Cardiac muscle cell (in vitro differentiated cells and primary cell): ENCODE measurements around the gene TRAF5. TPM values are rescaled to one million over a fixed set of nuclear protein-coding genes. Genes with fewer than 3 reads are reported as not detected.

ENCODE experiments used
- DNase-seq, 2 donors: peaks; one replicate each; pipeline versions ENCODE4 v3.0.0 to v3.0.0-alpha.2; 2010 to 2017; ENCODE audit warnings: low read depth in 1 of 2, low spot score in 1 of 2
- H3K27ac ChIP-seq: fragments of 200-600 bp; sonication (generic); 2 replicates; pipeline ENCODE4 v1.5.1; 2016
- H3K27me3 ChIP-seq: fragments of 200-600 bp; sonication (generic); 2 replicates; pipeline ENCODE4 v1.6.0; 2016; ENCODE audit warnings: control low read depth
- H3K36me3 ChIP-seq: fragments of 200-600 bp; sonication (generic); 2 replicates; pipeline ENCODE4 v1.5.1; 2016; ENCODE audit warnings: control low read depth
- H3K4me1 ChIP-seq: fragments of 200-600 bp; sonication (generic); 2 replicates; pipeline ENCODE4 v1.8.1; 2017; ENCODE audit warnings: low read depth, mild to moderate bottlenecking, mixed run types
- H3K4me3 ChIP-seq: fragments of 200-600 bp; sonication (generic); 2 replicates; pipeline ENCODE4 v1.5.1; 2016; ENCODE audit warnings: mild to moderate bottlenecking
- H3K9me3 ChIP-seq: fragments of 200-600 bp; sonication (generic); 2 replicates; pipeline ENCODE4 v1.5.1; 2017; ENCODE audit warnings: low read depth, mild to moderate bottlenecking, control low read depth
- CTCF ChIP-seq: IDR thresholded peaks from 2 replicates; pipeline ENCODE4 v1.5.1; 2012; ENCODE audit warnings: low read depth, mild to moderate bottlenecking, low read length
- polyA plus RNA-seq: library from polyadenylated mRNA; unstranded; fragments of >200 nt; fragmentation: Nextera tagmentation; extraction: Ambion mirVana; gene quantifications from 2 replicates; pipeline ENCODE4 v1.2.1, GENCODE V29; 2016
- total RNA-seq: library from RNA; depleted of rRNA; stranded (reverse); fragments of >200 nt; gene quantifications from 2 replicates; pipeline ENCODE4 v1.2.3, GENCODE V29; 2016

The TRAF5 gene
- total and polyA plus RNA-seq, 2 experiments from 2014 or later = 3.9 to 8.7 TPM

- H3K4me3 ChIP-seq = no peak overlapping the region
- no peaks in the 10 kb centered on the region for H3K36me3 ChIP-seq
- H3K27ac ChIP-seq = no peak overlapping the region
- no peak for TF ChIP-seq CTCF
- no peaks in the 10 kb centered on the region for H3K9me3 ChIP-seq
- no peaks in the 10 kb centered on the region for H3K27me3 ChIP-seq
- no peak for DNase-seq
- no peaks in the 10 kb centered on the region for H3K4me1 ChIP-seq
These were observed 11.0 kb downstream of the TRAF5 start for GRCh38 chr1:211337430-211338223.

GRCh38 chr1:211338224-211338620 is 11.6 kb downstream of the TRAF5 start:
- TF ChIP-seq CTCF = no peak
- no peak for DNase-seq
- no peaks in the 10 kb centered on the region for H3K4me1 ChIP-seq

GRCh38 chr1:211339631-211340041 is 13.0 kb downstream of the TRAF5 start:
- no peaks in the 10 kb centered on the region for H3K36me3 ChIP-seq
- H3K4me3 ChIP-seq = no peak overlapping the region
- no peaks in the 10 kb centered on the region for H3K27me3 ChIP-seq
- no peaks in the 10 kb centered on the region for H3K9me3 ChIP-seq
- DNase-seq = no peak
- H3K27ac ChIP-seq = no peak overlapping the region
- H3K4me1 ChIP-seq = no peaks in the 10 kb centered on the region
- no peak for TF ChIP-seq CTCF

More at GRCh38 chr1:211338224-211338620, 11.6 kb downstream of the TRAF5 start:
- Histone ChIP-seq H3K27me3 (no peaks in the 10 kb centered on the region), H3K9me3 (no peaks in the 10 kb centered on the region), H3K27ac (no peak overlapping the region), H3K36me3 (no peaks in the 10 kb centered on the region), H3K4me3 (no peak overlapping the region)

GRCh38 chr1:211340622-211341507 is 14.2 kb downstream of the TRAF5 start:
- DNase-seq = no peak
- no peaks in the 10 kb centered on the region for H3K4me1 ChIP-seq

More at GRCh38 chr1:211340622-211341507, 14.2 kb downstream of the TRAF5 start:
- Histone ChIP-seq H3K4me3 (no peak overlapping the region), H3K27ac (no peak overlapping the region), H3K36me3 (no peaks in the 10 kb centered on the region), H3K27me3 (no peaks in the 10 kb centered on the region), H3K9me3 (no peaks in the 10 kb centered on the region)
- no peak for TF ChIP-seq CTCF
